PC-3 (cell line): ENCODE data around the gene CARD10.

Experiments used
- EZH2 ChIP-seq: fragments of 300-600 bp; sonication (generic); IDR thresholded peaks from one replicate; pipeline ENCODE4 v1.6.1; 2017; ENCODE audit warnings: antibody characterized with exemption, mild to moderate bottlenecking, low read length; ENCODE audit not compliant: unreplicated experiment
- TF ChIP-seq, protein P1 (sequence below): fragments of 300-600 bp; sonication (generic); conservative IDR thresholded peaks from 2 replicates; pipeline ENCODE4 v1.5.1; 2017; ENCODE audit warnings: antibody characterized with exemption, low read depth, mild to moderate bottlenecking, low read length

DNA sequence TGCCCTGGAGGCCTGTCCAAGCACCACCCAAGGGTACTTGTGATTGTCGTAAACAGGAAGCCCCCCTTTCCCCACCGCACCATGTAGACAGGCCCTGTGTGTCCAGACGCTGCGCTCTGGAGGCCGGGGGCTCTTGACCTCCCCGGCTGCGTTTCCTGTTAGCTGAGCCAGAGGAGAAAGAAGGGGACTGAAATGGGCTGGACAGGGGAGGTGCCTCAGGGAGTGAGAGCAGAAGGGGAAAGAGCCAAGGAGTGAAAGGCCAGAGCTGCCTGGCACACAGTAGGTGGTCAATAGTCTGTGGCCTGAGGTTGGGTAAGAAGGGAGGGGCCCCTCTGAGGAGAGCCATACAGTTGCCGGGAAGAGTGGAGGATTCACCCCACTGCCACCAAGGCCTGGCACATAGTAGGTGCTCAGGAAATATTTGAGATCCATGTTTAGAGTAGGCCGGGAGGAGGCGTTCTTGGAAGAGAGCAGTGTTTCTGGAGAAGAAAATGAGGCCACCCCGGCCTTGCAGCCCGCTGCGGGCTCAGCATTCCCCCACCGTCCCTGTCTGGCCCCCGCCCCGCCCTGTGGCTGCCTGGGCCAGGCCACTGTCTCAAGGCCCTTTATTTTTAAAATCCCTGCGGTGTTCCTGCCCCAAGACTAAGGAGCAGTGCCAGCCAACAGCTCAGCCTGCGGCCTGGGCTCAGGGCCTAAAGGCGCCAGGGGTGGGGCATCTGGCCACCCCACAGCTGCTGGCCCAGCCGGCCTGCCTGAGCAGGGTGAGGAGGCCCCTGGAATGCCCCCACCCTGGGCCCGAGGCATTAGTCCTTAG, 27.4 kb upstream of the CARD10 start:
- TF ChIP-seq, protein P1, sequence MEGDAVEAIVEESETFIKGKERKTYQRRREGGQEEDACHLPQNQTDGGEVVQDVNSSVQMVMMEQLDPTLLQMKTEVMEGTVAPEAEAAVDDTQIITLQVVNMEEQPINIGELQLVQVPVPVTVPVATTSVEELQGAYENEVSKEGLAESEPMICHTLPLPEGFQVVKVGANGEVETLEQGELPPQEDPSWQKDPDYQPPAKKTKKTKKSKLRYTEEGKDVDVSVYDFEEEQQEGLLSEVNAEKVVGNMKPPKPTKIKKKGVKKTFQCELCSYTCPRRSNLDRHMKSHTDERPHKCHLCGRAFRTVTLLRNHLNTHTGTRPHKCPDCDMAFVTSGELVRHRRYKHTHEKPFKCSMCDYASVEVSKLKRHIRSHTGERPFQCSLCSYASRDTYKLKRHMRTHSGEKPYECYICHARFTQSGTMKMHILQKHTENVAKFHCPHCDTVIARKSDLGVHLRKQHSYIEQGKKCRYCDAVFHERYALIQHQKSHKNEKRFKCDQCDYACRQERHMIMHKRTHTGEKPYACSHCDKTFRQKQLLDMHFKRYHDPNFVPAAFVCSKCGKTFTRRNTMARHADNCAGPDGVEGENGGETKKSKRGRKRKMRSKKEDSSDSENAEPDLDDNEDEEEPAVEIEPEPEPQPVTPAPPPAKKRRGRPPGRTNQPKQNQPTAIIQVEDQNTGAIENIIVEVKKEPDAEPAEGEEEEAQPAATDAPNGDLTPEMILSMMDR: no peak
- no peak for TF ChIP-seq EZH2
